IMR-90 (cell line): Measurements from ENCODE around the gene CCDC170. TPM values are rescaled to one million over a fixed set of nuclear protein-coding genes. Genes with fewer than 3 reads are reported as not detected.

Experiments used
- ATAC-seq: fragments of 200-7000 bp; cut with Tn5 transposase; 2 replicates; pipeline ENCODE4 v1.9.1; 2020; ENCODE audit warnings: low read depth, mild to moderate bottlenecking, moderate library complexity
- BruUV-seq: library from RNA; stranded (reverse); fragments of 400-500 nt; replicated peaks from 2 replicates; lab custom pipeline; 2021; lab: Mats Ljungman, UMichigan
- CTCF ChIA-PET: fragments of 300-600 bp; formaldehyde crosslinking; extraction: SDS; loops from one replicate; lab custom pipeline; 2021; ENCODE audit warnings: antibody characterized with exemption; lab: Yijun Ruan, JAX
- POLR2A ChIA-PET: fragments of 300-600 bp; sonication (Branson Sonifier 250); formaldehyde crosslinking; loops from one replicate; lab custom pipeline; 2022; ENCODE audit warnings: antibody characterized with exemption; ENCODE audit not compliant: unreplicated experiment; lab: Charles Lee
- DNase-seq: peaks from one replicate; pipeline ENCODE4 v3.0.0; 2013
- H2AFZ ChIP-seq: replicated peaks from 2 replicates; pipeline ENCODE3; 2013; ENCODE audit warnings: low read length, mild to moderate bottlenecking; ENCODE audit not compliant: poor library complexity
- H2AK5ac ChIP-seq: 2 replicates; pipeline ENCODE4 v1.6.1; 2013; ENCODE audit warnings: low read depth, low read length, inconsistent platforms
- H2AK9ac ChIP-seq: replicated peaks from 2 replicates; pipeline ENCODE3; 2013; ENCODE audit warnings: mild to moderate bottlenecking, low read depth, low read length, moderate library complexity; ENCODE audit not compliant: poor library complexity
- H2BK120ac ChIP-seq: 2 replicates; pipeline ENCODE4 v1.6.1; 2013; ENCODE audit warnings: low read depth, low read length, inconsistent platforms
- H2BK15ac ChIP-seq: 3 replicates; pipeline ENCODE4 v1.6.1; 2013; ENCODE audit warnings: low read depth, low read length, inconsistent platforms
- H2BK20ac ChIP-seq: 2 replicates; pipeline ENCODE4 v1.6.1; 2013; ENCODE audit warnings: low read depth, mild to moderate bottlenecking, inconsistent platforms, low read length, moderate library complexity
- H2BK5ac ChIP-seq: 2 replicates; pipeline ENCODE4 v1.6.1; 2013; ENCODE audit warnings: mild to moderate bottlenecking, low read depth, low read length, inconsistent platforms; ENCODE audit not compliant: poor library complexity, severe bottlenecking
- H3K14ac ChIP-seq: replicated peaks from 2 replicates; pipeline ENCODE4 v1.6.1; 2013; ENCODE audit warnings: low read depth, low read length, inconsistent platforms
- H3K18ac ChIP-seq: 2 replicates; pipeline ENCODE4 v1.6.1; 2013; ENCODE audit warnings: low read depth, low read length, control low read depth
- H3K23ac ChIP-seq: 2 replicates; pipeline ENCODE4 v1.6.1; 2013; ENCODE audit warnings: low read depth, low read length, inconsistent platforms
- H3K27ac ChIP-seq: 2 replicates; pipeline ENCODE4 v1.5.1; 2013; ENCODE audit warnings: mild to moderate bottlenecking, control low read depth, low read length; ENCODE audit not compliant: insufficient read depth
- H3K27me3 ChIP-seq: 2 replicates; pipeline ENCODE4 v1.6.1; 2013; ENCODE audit warnings: low read length; ENCODE audit not compliant: control insufficient read depth, insufficient read depth
- H3K36me3 ChIP-seq: 2 replicates; pipeline ENCODE4 v1.6.1; 2013; ENCODE audit warnings: low read length, mixed read lengths; ENCODE audit not compliant: control insufficient read depth, insufficient read depth
- H3K4ac ChIP-seq: 2 replicates; pipeline ENCODE4 v1.6.1; 2013; ENCODE audit warnings: low read depth, low read length, inconsistent platforms
- H3K4me1 ChIP-seq: 2 replicates; pipeline ENCODE4 v1.6.1; 2013; ENCODE audit warnings: low read length, mixed read lengths; ENCODE audit not compliant: control insufficient read depth, insufficient read depth
- H3K4me2 ChIP-seq: 2 replicates; pipeline ENCODE4 v1.6.1; 2013; ENCODE audit warnings: low read depth, mild to moderate bottlenecking, control low read depth, low read length, moderate library complexity
- H3K4me3 ChIP-seq: 2 replicates; pipeline ENCODE4 v1.5.1; 2013; ENCODE audit warnings: low read depth, mild to moderate bottlenecking, control low read depth, low read length, moderate library complexity; ENCODE audit not compliant: insufficient read depth
- H3K56ac ChIP-seq: 2 replicates; pipeline ENCODE4 v1.6.1; 2013; ENCODE audit warnings: low read length, inconsistent platforms; ENCODE audit not compliant: insufficient read depth; ENCODE audit errors: extremely low read depth
- H3K79me1 ChIP-seq, 2 experiments: 2 replicates each; pipeline ENCODE4 v1.6.1; 2013; ENCODE audit warnings: low read length in 2 of 2, inconsistent platforms in 1 of 2, low read depth in 1 of 2
- H3K9ac ChIP-seq: 2 replicates; pipeline ENCODE4 v1.6.1; 2013; ENCODE audit warnings: low read depth, low read length, control low read depth
- H3K9me1 ChIP-seq: 2 replicates; pipeline ENCODE4 v1.6.1; 2013; ENCODE audit warnings: low read length, inconsistent platforms; ENCODE audit not compliant: insufficient read depth
- H3K9me3 ChIP-seq: 2 replicates; pipeline ENCODE4 v1.6.1; 2013; ENCODE audit warnings: low read length; ENCODE audit not compliant: control insufficient read depth, insufficient read depth
- H4K20me1 ChIP-seq: 2 replicates; pipeline ENCODE4 v1.6.1; 2013; ENCODE audit warnings: low read length, inconsistent platforms; ENCODE audit not compliant: insufficient read depth
- H4K5ac ChIP-seq: 2 replicates; pipeline ENCODE4 v1.6.1; 2013; ENCODE audit warnings: mild to moderate bottlenecking, low read depth, low read length, control low read depth
- H4K8ac ChIP-seq, 2 experiments: 2 replicates each; pipeline ENCODE4 v1.6.1; 2013; ENCODE audit warnings: low read depth in 2 of 2, low read length in 2 of 2, control low read depth in 1 of 2, inconsistent platforms in 1 of 2
- H4K91ac ChIP-seq: 2 replicates; pipeline ENCODE4 v1.6.1; 2013; ENCODE audit warnings: low read depth, low read length, inconsistent platforms; ENCODE audit not compliant: insufficient read depth
- CEBPB ChIP-seq: IDR thresholded peaks from 2 replicates; pipeline ENCODE4 v1.6.1; 2012; ENCODE audit warnings: low read depth, low read length, improper control_type of control experiment
- FOS ChIP-seq: fragments of 150-350 bp; IDR thresholded peaks from 2 replicates; pipeline ENCODE4 v1.6.1; 2016; ENCODE audit warnings: low read depth, low read length
- MAZ ChIP-seq: IDR thresholded peaks from 2 replicates; pipeline ENCODE4 v1.6.1; 2012; ENCODE audit warnings: low read depth, mild to moderate bottlenecking, low read length, improper control_type of control experiment, moderate library complexity, borderline replicate concordance
- WGBS, 2 experiments: methylation state at CpG; one replicate each; pipeline versions ENCODE4 v1.1.5 to v1.1.7; 2013; ENCODE audit warnings: missing lambda C conversion rate in 2 of 2; ENCODE audit not compliant: insufficient read length in 1 of 2; ENCODE audit errors: extremely low coverage in 2 of 2; 5-methylcytosine and 5-hydroxymethylcytosine counted together
- dilution Hi-C: fragments of 300-500 bp; cut with HindIII; formaldehyde crosslinking; loops from one replicate; pipeline ENCODE4 v1.14.3; 2018; ENCODE audit warnings: low sequenced_read_pairs; ENCODE audit not compliant: unreplicated experiment
- in situ Hi-C: fragments of 300-500 bp; cut with MboI; formaldehyde crosslinking; loops from 3 replicates; pipeline ENCODE4 v1.14.3; 2019; ENCODE audit warnings: low sequenced_read_pairs, inconsistent platforms, mixed read lengths
- intact Hi-C: fragments of 100-400 bp; cut with micrococcal nuclease; formaldehyde crosslinking; loops from 2 replicates; pipeline ENCODE4 v1.10.0; 2022
- polyA plus RNA-seq, 3 experiments: library from polyadenylated mRNA; depleted of rRNA; stranded (reverse); fragments of >200 nt; gene quantifications; 2 replicates each; pipeline ENCODE4 v1.2.3, GENCODE V29; 2012; ENCODE audit warnings: low replicate concordance in 1 of 3
- total RNA-seq: library from RNA; depleted of rRNA; stranded (reverse); fragments of >200 nt; gene quantifications from 2 replicates; pipeline ENCODE4 v1.2.3, GENCODE V29; 2012

Gene CCDC170
- total and polyA plus RNA-seq, 2 of the 4 experiments (the other 2 are of a cell fraction) = 0.12 to 0.54 TPM

GRCh38 chr6:151592449-151593159 lies 98.8 kb downstream of the CCDC170 start:
- no peak overlapping the region for H2BK15ac ChIP-seq
- no peak for ATAC-seq

More at GRCh38 chr6:151592449-151593159, 98.8 kb downstream of the CCDC170 start:
- CTCF ChIA-PET = no interaction called here
- no peak overlapping the region for H3K27ac ChIP-seq
- no peak overlapping the region for H3K9ac ChIP-seq
- POLR2A ChIA-PET = no interaction called here
- dilution Hi-C loops (no loop called here), in situ Hi-C loops (no loop called here), intact Hi-C loops (no loop called here)
- 72% methylated on average over 2 of the region's 9 CpGs; no CpG with 5 or more reads in 1 of the 2 experiments for WGBS, 2 experiments
- H3K4ac ChIP-seq = no peak overlapping the region
- no peak overlapping the region for H2AK5ac ChIP-seq
- H3K4me3 ChIP-seq = no peak overlapping the region
- H4K20me1 ChIP-seq = no peaks in the 10 kb centered on the region
- H4K5ac ChIP-seq = no peak overlapping the region
- H3K9me3 ChIP-seq = peaks cover 1% of the 10 kb centered on the region
- H3K4me2 ChIP-seq = no peak overlapping the region
- no peak overlapping the region for H3K23ac ChIP-seq
- no peak overlapping the region for H2AK9ac ChIP-seq
- H3K4me1 ChIP-seq = no peaks in the 10 kb centered on the region
- DNase-seq = no peak
- no peak overlapping the region for H2BK20ac ChIP-seq
- no peak overlapping the region for H3K56ac ChIP-seq
- H4K91ac ChIP-seq = no peak overlapping the region
- H2BK120ac ChIP-seq = no peak overlapping the region
- no peaks in the 10 kb centered on the region for H3K36me3 ChIP-seq
- TF ChIP-seq FOS (no peak), CEBPB (no peak), MAZ (no peak)
- H3K27me3 ChIP-seq = no peaks in the 10 kb centered on the region
- no peaks in the 10 kb centered on the region for H3K9me1 ChIP-seq
- no peak overlapping the region for H3K14ac ChIP-seq
- BruUV-seq = no TSS peak
- H2AFZ ChIP-seq = no peak overlapping the region
- H3K18ac ChIP-seq = no peak overlapping the region
- H3K79me1 ChIP-seq = no peaks in the 10 kb centered on the region
- H4K8ac ChIP-seq = no peak overlapping the region
- no peak overlapping the region for H2BK5ac ChIP-seq
